ENCODE data around the gene C2CD4D. TPM values are rescaled to one million over a fixed set of nuclear protein-coding genes. Genes with fewer than 3 reads are reported as not detected.

The C2CD4D gene
- total and polyA plus RNA-seq, 2 donors (not counting 1 experiment from before 2014, with no cell fraction given): 0.07 TPM; not detected in 1

- no peak overlapping the region for H3K27ac ChIP-seq (ENCODE audit: low read length in 2 of 2)
- TF ChIP-seq CTCF (IDR thresholded peaks at IDR 0.05): no peak
- no peak for TF ChIP-seq EZH2 (IDR thresholded peaks at IDR 0.05; ENCODE audit: borderline replicate concordance, insufficient read depth, low read depth, low read length, poor library complexity, severe bottlenecking)
- H3K9me3 ChIP-seq (ENCODE audit: control extremely low read depth in 1 of 3, control insufficient read depth in 2 of 3, insufficient read depth in 1 of 3, low read length in 2 of 3): peaks cover 0 to 8% (median 0%) of the 10 kb centered on the region in 3 donors
- DNase-seq: no peak
- H3K4me1 ChIP-seq (ENCODE audit: control insufficient read depth in 2 of 2, insufficient read depth in 2 of 2, low read length in 2 of 2): peaks cover 26 to 33% of the 10 kb centered on the region in 2 donors
- Mint-ChIP-seq H3K4me3 (no peak overlapping the region), H3K4me1 (peaks cover 28% of the 10 kb centered on the region), H3K27ac (no peak overlapping the region), H3K9me3 (ENCODE audit: insufficient read depth) (no peaks in the 10 kb centered on the region), H3K27me3 (peaks cover 10% of the 10 kb centered on the region)
- no peaks in the 10 kb centered on the region for H3K36me3 ChIP-seq (replicated peaks in 1 of 2; ENCODE audit: control extremely low read depth in 1 of 2, control insufficient read depth in 1 of 2, extremely low read depth in 1 of 2, insufficient read depth in 2 of 2, low read length in 1 of 2)
- H4K20me1 ChIP-seq (ENCODE audit: control insufficient read depth, insufficient read depth, low read length, poor library complexity, severe bottlenecking): no peaks in the 10 kb centered on the region
- ChIA-PET POLR2A (no interaction called here), CTCF (interaction anchor here (0.7 to 2.6 kb wide), 10 partner anchors 8 to 535 kb away, joined by 3 to 14 read pairs (median 6); no protein-coding TSS in a partner anchor)
- no peaks in the 10 kb centered on the region for H3K79me2 ChIP-seq (ENCODE audit: control insufficient read depth, insufficient read depth, low read length)
- WGBS (ENCODE audit: insufficient coverage): 100% methylated on average over 2 of the region's 7 CpGs
- H2AFZ ChIP-seq (ENCODE audit: insufficient read depth, low read depth, low read length, poor library complexity, severe bottlenecking): no peak overlapping the region
- no peak for ATAC-seq (ENCODE audit: low read depth)
- H3K4me3 ChIP-seq (ENCODE audit: control extremely low read depth in 1 of 5, extremely low read depth in 1 of 5, insufficient read depth in 1 of 5, low read depth in 2 of 5, low read length in 4 of 5): no peak overlapping the region
- H3K27me3 ChIP-seq (replicated peaks in 1 of 4; ENCODE audit: control extremely low read depth in 1 of 4, control insufficient read depth in 3 of 4, insufficient read depth in 4 of 4, low read length in 3 of 4): peaks cover 0 to 20% (median 7%) of the 10 kb centered on the region in 4 experiments
- intact Hi-C loops (cut with micrococcal nuclease): loop anchor here (5.0 to 10.0 kb wide), 3 partner anchors 111 to 553 kb away; partner anchors contain the start of genes POGZ, RIIAD1 and ZNF687
- no peak overlapping the region for H3K4me2 ChIP-seq (replicated peaks; ENCODE audit: low read depth, low read length, poor library complexity, severe bottlenecking)
- no peak overlapping the region for H3K9ac ChIP-seq (ENCODE audit: low read length)
Observed at GRCh38 chr1:151835596-151835995, 4.0 kb downstream of the C2CD4D start.

GRCh38 chr1:151834239-151834638, 5.4 kb downstream of the C2CD4D start:
- H3K27me3 Mint-ChIP-seq: peaks cover 17% of the 10 kb centered on the region
- Histone ChIP-seq H3K9me3 (ENCODE audit: control extremely low read depth in 1 of 3, control insufficient read depth in 2 of 3, insufficient read depth in 1 of 3, low read length in 2 of 3) (peaks cover 0 to 6% (median 0%) of the 10 kb centered on the region in 3 donors), H3K4me3 (ENCODE audit: control extremely low read depth in 1 of 5, extremely low read depth in 1 of 5, insufficient read depth in 1 of 5, low read depth in 2 of 5, low read length in 4 of 5) (no peak overlapping the region), H3K27ac (ENCODE audit: low read length in 2 of 2) (no peak overlapping the region), H2AFZ (ENCODE audit: insufficient read depth, low read depth, low read length, poor library complexity, severe bottlenecking) (no peak overlapping the region), H4K20me1 (ENCODE audit: control insufficient read depth, insufficient read depth, low read length, poor library complexity, severe bottlenecking) (no peaks in the 10 kb centered on the region), H3K79me2 (ENCODE audit: control insufficient read depth, insufficient read depth, low read length) (no peaks in the 10 kb centered on the region), H3K4me2 (replicated peaks; ENCODE audit: low read depth, low read length, poor library complexity, severe bottlenecking) (no peak overlapping the region), H3K4me1 (ENCODE audit: control insufficient read depth in 2 of 2, insufficient read depth in 2 of 2, low read length in 2 of 2) (peaks cover 18 to 19% of the 10 kb centered on the region in 2 donors), H3K9ac (ENCODE audit: low read length) (no peak overlapping the region), H3K27me3 (replicated peaks in 1 of 4; ENCODE audit: control extremely low read depth in 1 of 4, control insufficient read depth in 3 of 4, insufficient read depth in 4 of 4, low read length in 3 of 4) (peaks cover 0 to 16% (median 5%) of the 10 kb centered on the region in 4 experiments), H3K36me3 (replicated peaks in 1 of 2; ENCODE audit: control extremely low read depth in 1 of 2, control insufficient read depth in 1 of 2, extremely low read depth in 1 of 2, insufficient read depth in 2 of 2, low read length in 1 of 2) (no peaks in the 10 kb centered on the region)
- no CpG with 5 or more reads among the region's 3 CpGs for WGBS (ENCODE audit: insufficient coverage)
- H3K27ac Mint-ChIP-seq: no peak overlapping the region
- no peak overlapping the region for H3K4me3 Mint-ChIP-seq
- DNase-seq: no peak
- H3K9me3 Mint-ChIP-seq (ENCODE audit: insufficient read depth): no peaks in the 10 kb centered on the region
- peaks cover 24% of the 10 kb centered on the region for H3K4me1 Mint-ChIP-seq
- intact Hi-C loops (cut with micrococcal nuclease): loop anchor here (10.0 kb wide), 1 partner anchor 109 kb away; the partner anchor contains the start of gene RIIAD1
- TF ChIP-seq CTCF (IDR thresholded peaks at IDR 0.05): no peak
- POLR2A ChIA-PET: no interaction called here
- ATAC-seq (ENCODE audit: low read depth): no peak
- CTCF ChIA-PET: no interaction called here
